Panc1 (cell line): Measurements from ENCODE around the gene DYNC1I1. TPM values are rescaled to one million over a fixed set of nuclear protein-coding genes. Genes with fewer than 3 reads are reported as not detected.
A peak's percentile ranks its signal among the peaks of the same experiment; 100 is the strongest.

Source experiments
- ATAC-seq: fragments of 200-7000 bp; cut with Tn5 transposase; 2 replicates; pipeline ENCODE4 v1.9.1; 2020; ENCODE audit warnings: mild to moderate bottlenecking, moderate library complexity
- BruUV-seq: library from RNA; stranded (reverse); fragments of 400-500 nt; replicated peaks from 2 replicates; lab custom pipeline; 2021; lab: Mats Ljungman, UMichigan
- CTCF ChIA-PET: fragments of 300-600 bp; sonication (Branson Sonifier 250); formaldehyde crosslinking; loops from one replicate; lab custom pipeline; 2022; ENCODE audit warnings: antibody characterized with exemption; lab: Charles Lee
- POLR2A ChIA-PET: fragments of 300-600 bp; sonication (Branson Sonifier 250); formaldehyde crosslinking; loops from one replicate; lab custom pipeline; 2022; ENCODE audit warnings: antibody characterized with exemption; lab: Charles Lee
- DNase-seq: peaks from one replicate; pipeline ENCODE4 v3.0.0-alpha.2; 2010; ENCODE audit warnings: low read depth, low spot score
- H3K27ac ChIP-seq: 2 replicates; pipeline ENCODE4 v1.5.1; 2011; ENCODE audit warnings: mild to moderate bottlenecking, low read length, inconsistent platforms
- H3K27me3 ChIP-seq: fragments of 200-500 bp; sonication (Bioruptor generic); 2 replicates; pipeline ENCODE4 v1.6.0; 2014; ENCODE audit warnings: low read length, inconsistent platforms; ENCODE audit not compliant: control insufficient read depth, insufficient read depth
- H3K36me3 ChIP-seq: fragments of 200-500 bp; sonication (Bioruptor generic); 2 replicates; pipeline ENCODE4 v1.5.1; 2014; ENCODE audit warnings: inconsistent platforms, mild to moderate bottlenecking, low read length, moderate library complexity; ENCODE audit not compliant: control insufficient read depth, insufficient read depth
- H3K4me1 ChIP-seq: 2 replicates; pipeline ENCODE4 v1.5.1; 2011; ENCODE audit warnings: inconsistent platforms, mild to moderate bottlenecking, low read length, moderate library complexity; ENCODE audit not compliant: control insufficient read depth, insufficient read depth
- H3K4me3 ChIP-seq, 2 experiments: 2 replicates each; pipeline ENCODE4 v1.5.1; 2011 to 2012; ENCODE audit warnings: low read depth in 2 of 2, low read length in 2 of 2, mild to moderate bottlenecking in 2 of 2, inconsistent platforms in 1 of 2, moderate library complexity in 1 of 2
- H3K9me3 ChIP-seq: fragments of 200-500 bp; sonication (Bioruptor generic); 2 replicates; pipeline ENCODE4 v1.5.1; 2014; ENCODE audit warnings: low read depth, mild to moderate bottlenecking, inconsistent platforms, low read length, moderate library complexity; ENCODE audit not compliant: control insufficient read depth, insufficient read depth
- CTCF ChIP-seq: fragments of 450-650 bp; IDR thresholded peaks from 2 replicates; pipeline ENCODE4 v1.5.1; 2017; ENCODE audit warnings: mild to moderate bottlenecking
- POLR2AphosphoS5 ChIP-seq: IDR thresholded peaks from 2 replicates; pipeline ENCODE4 v1.6.1; 2012; ENCODE audit warnings: mild to moderate bottlenecking, low read depth, low read length, moderate library complexity
- REST ChIP-seq, 2 experiments: IDR thresholded peaks; 2 replicates each; pipeline ENCODE4 v1.6.1; 2011 to 2012; ENCODE audit warnings: low read depth in 2 of 2, control low read depth in 1 of 2, low read length in 1 of 2, mild to moderate bottlenecking in 1 of 2, moderate library complexity in 1 of 2; ENCODE audit not compliant: insufficient read depth in 1 of 2
- SIN3A ChIP-seq: IDR thresholded peaks from 2 replicates; pipeline ENCODE4 v1.6.1; 2012; ENCODE audit warnings: low read depth, mild to moderate bottlenecking, low read length, moderate library complexity, borderline replicate concordance; ENCODE audit not compliant: insufficient read depth
- TCF7L2 ChIP-seq: IDR thresholded peaks from 2 replicates; pipeline ENCODE4 v1.6.1; 2011; ENCODE audit warnings: mild to moderate bottlenecking, low read depth, low read length, inconsistent platforms
- in situ Hi-C: cut with HindIII; loops from 2 replicates; pipeline ENCODE4 v1.10.0; 2016; ENCODE audit warnings: low sequenced_read_pairs, low pct_unique_long_range_greater_than_20kb
- intact Hi-C: fragments of 100-400 bp; cut with micrococcal nuclease; formaldehyde crosslinking; loops from one replicate; pipeline ENCODE4 v1.10.0; 2022; ENCODE audit not compliant: unreplicated experiment
- total RNA-seq: library from RNA; stranded (reverse); gene quantifications from one replicate; pipeline ENCODE4 v1.2.1, GENCODE V29; 2021; ENCODE audit not compliant: unreplicated experiment

DYNC1I1 gene
- total RNA-seq, 1 experiment from 2014 or later: 0.13 TPM

GRCh38 chr7:95772771-95773581 is 622 bp downstream of the DYNC1I1 start:
- H3K4me1 ChIP-seq: no peaks in the 10 kb centered on the region
- no peak for DNase-seq
- H3K4me3 ChIP-seq: peak overlapping the region; percentile 43 to 47
- no peak for TF ChIP-seq REST (IDR thresholded peaks at IDR 0.05; ENCODE audit: insufficient read depth in 1 of 2, low read depth in 2 of 2, low read length in 1 of 2)
- TF ChIP-seq TCF7L2: no peak
- no peak for TF ChIP-seq CTCF
- no peak for TF ChIP-seq POLR2AphosphoS5
- TF ChIP-seq SIN3A: no peak
- no peaks in the 10 kb centered on the region for H3K27me3 ChIP-seq
- in situ Hi-C loops: no loop called here
- H3K27ac ChIP-seq: no peak overlapping the region
- ChIA-PET CTCF (no interaction called here), POLR2A (interaction anchor here (0.9 kb wide), 1 partner anchor 692 kb away, joined by 10 read pairs; no protein-coding TSS in a partner anchor)
- H3K9me3 ChIP-seq: no peaks in the 10 kb centered on the region
- intact Hi-C loops: no loop called here
- no TSS peak for BruUV-seq
- H3K36me3 ChIP-seq: no peaks in the 10 kb centered on the region
- peak; percentile 70 for ATAC-seq

GRCh38 chr7:95776561-95777185 is 4.3 kb downstream of the DYNC1I1 start:
- no peaks in the 10 kb centered on the region for H3K36me3 ChIP-seq
- no peaks in the 10 kb centered on the region; the same call in 1 of the 2 replicates for H3K27me3 ChIP-seq
- ChIA-PET POLR2A (no interaction called here), CTCF (no interaction called here)
- no peak for ATAC-seq
- in situ Hi-C loops (no loop called here), intact Hi-C loops (no loop called here)
- TF ChIP-seq REST (IDR thresholded peaks at IDR 0.05; ENCODE audit: insufficient read depth in 1 of 2, low read depth in 2 of 2, low read length in 1 of 2) (no peak), TCF7L2 (no peak), CTCF (no peak), POLR2AphosphoS5 (no peak), SIN3A (no peak)
- H3K4me1 ChIP-seq: no peaks in the 10 kb centered on the region
- H3K27ac ChIP-seq: no peak overlapping the region
- BruUV-seq: no TSS peak
- no peaks in the 10 kb centered on the region for H3K9me3 ChIP-seq
- no peak for DNase-seq
- no peak overlapping the region for H3K4me3 ChIP-seq
